H1 (cell line): ENCODE data around the gene STK36. TPM values are rescaled to one million over a fixed set of nuclear protein-coding genes. Genes with fewer than 3 reads are reported as not detected.

Source experiments
- CTCF ChIA-PET: fragments of 300-600 bp; sonication (Branson Sonifier 250); formaldehyde crosslinking; loops from one replicate; lab custom pipeline; 2021; ENCODE audit not compliant: partially characterized antibody; lab: Charles Lee
- POLR2A ChIA-PET: fragments of 300-600 bp; sonication (Branson Sonifier 250); formaldehyde crosslinking; loops from one replicate; lab custom pipeline; 2021; ENCODE audit warnings: inconsistent platforms; ENCODE audit not compliant: partially characterized antibody; lab: Charles Lee
- DNase-seq, 2 experiments: peaks; one replicate each; pipeline versions ENCODE4 v3.0.0 to v3.0.0-alpha.2; 2010 to 2022; ENCODE audit warnings: low spot score in 2 of 2, low read depth in 1 of 2, mixed read lengths in 1 of 2
- FAIRE-seq: peaks from 2 replicates; lab custom pipeline; 2011; peaks lifted over from hg19 to GRCh38; lab: Jason Lieb, UNC
- H2AFZ ChIP-seq: 2 replicates; pipeline ENCODE4 v1.8.1; 2012; ENCODE audit warnings: low read length, inconsistent platforms
- H2AK5ac ChIP-seq: 2 replicates; pipeline ENCODE4 v1.6.1; 2013; ENCODE audit warnings: low read depth, low read length
- H2BK120ac ChIP-seq: replicated peaks from 2 replicates; pipeline ENCODE3; 2013; ENCODE audit warnings: low read depth, low read length, inconsistent platforms
- H2BK12ac ChIP-seq: 2 replicates; pipeline ENCODE4 v1.6.1; 2013; ENCODE audit warnings: low read depth, low read length
- H2BK15ac ChIP-seq: 2 replicates; pipeline ENCODE4 v1.6.1; 2013; ENCODE audit warnings: low read length
- H2BK20ac ChIP-seq: 2 replicates; pipeline ENCODE4 v1.6.1; 2013; ENCODE audit warnings: low read length
- H2BK5ac ChIP-seq: 2 replicates; pipeline ENCODE4 v1.6.1; 2013; ENCODE audit warnings: low read depth, low read length
- H3K14ac ChIP-seq: 2 replicates; pipeline ENCODE4 v1.6.1; 2013; ENCODE audit warnings: inconsistent platforms; ENCODE audit not compliant: insufficient read length
- H3K18ac ChIP-seq: 2 replicates; pipeline ENCODE4 v1.6.1; 2013; ENCODE audit warnings: low read length; ENCODE audit errors: extremely low read depth
- H3K23ac ChIP-seq: 2 replicates; pipeline ENCODE4 v1.6.1; 2013; ENCODE audit warnings: inconsistent platforms; ENCODE audit not compliant: insufficient read length
- H3K23me2 ChIP-seq: 2 replicates; pipeline ENCODE4 v1.6.1; 2013; ENCODE audit warnings: low read depth, low read length
- H3K27ac ChIP-seq: 2 replicates; pipeline ENCODE4 v1.6.1; 2011; ENCODE audit warnings: low read depth, low read length, inconsistent platforms
- H3K27me3 ChIP-seq, 4 experiments: replicated peaks in 1 of 4; 1 replicate in 1 of 4; 2 replicates in 3 of 4; pipeline versions ENCODE4 v1.6.1 to v1.8.1; 2011 to 2013; ENCODE audit warnings: low read length in 3 of 4, mild to moderate bottlenecking in 3 of 4, inconsistent platforms in 2 of 4, mixed read lengths in 2 of 4, moderate library complexity in 1 of 4; ENCODE audit not compliant: control insufficient read depth in 3 of 4, insufficient read depth in 3 of 4; ENCODE audit errors: extremely low read depth in 1 of 4
- H3K36me3 ChIP-seq, 4 experiments: 2 replicates each; pipeline versions ENCODE4 v1.6.1 to v1.8.1; 2011 to 2013; ENCODE audit warnings: mild to moderate bottlenecking in 4 of 4, low read length in 3 of 4, moderate library complexity in 2 of 4, control low read depth in 1 of 4, inconsistent platforms in 1 of 4; ENCODE audit not compliant: insufficient read depth in 4 of 4, control insufficient read depth in 2 of 4
- H3K4ac ChIP-seq: replicated peaks from 2 replicates; pipeline ENCODE3; 2013; ENCODE audit warnings: low read length, low read depth, mixed read lengths, inconsistent platforms; ENCODE audit not compliant: insufficient read length
- H3K4me1 ChIP-seq, 4 experiments: replicated peaks in 1 of 4; 1 replicate in 1 of 4; 2 replicates in 3 of 4; pipeline versions ENCODE4 v1.6.1 to v1.8.1; 2011 to 2013; ENCODE audit warnings: low read length in 3 of 4, inconsistent platforms in 2 of 4, mixed read lengths in 1 of 4; ENCODE audit not compliant: insufficient read depth in 4 of 4, control insufficient read depth in 3 of 4
- H3K4me2 ChIP-seq, 2 experiments: 2 replicates each; pipeline versions ENCODE4 v1.6.1 to v1.8.1; 2011 to 2013; ENCODE audit warnings: low read depth in 2 of 2, low read length in 2 of 2, control low read depth in 1 of 2, inconsistent platforms in 1 of 2, mild to moderate bottlenecking in 1 of 2; ENCODE audit not compliant: insufficient read depth in 1 of 2
- H3K4me3 ChIP-seq, 4 experiments: fragments of 200-600, 300-600 bp in 1 of 4; sonication (generic), shearing (Covaris generic), sonication (Bioruptor Twin) in 1 of 4; 2 replicates each; pipeline versions ENCODE4 v1.5.1 to v1.8.1; 2011 to 2016; ENCODE audit warnings: low read length in 4 of 4, low read depth in 3 of 4, control low read depth in 2 of 4, inconsistent platforms in 2 of 4, mild to moderate bottlenecking in 2 of 4, mixed read lengths in 1 of 4, moderate library complexity in 1 of 4; ENCODE audit not compliant: insufficient read depth in 2 of 4; ENCODE audit errors: extremely low read depth in 1 of 4
- H3K56ac ChIP-seq: replicated peaks from 2 replicates; pipeline ENCODE3; 2013; ENCODE audit warnings: low read depth, mild to moderate bottlenecking, mixed read lengths, low read length, inconsistent platforms; ENCODE audit not compliant: insufficient read length
- H3K79me1 ChIP-seq: 2 replicates; pipeline ENCODE4 v1.6.1; 2013; ENCODE audit warnings: low read depth, low read length, control low read depth
- H3K79me2 ChIP-seq, 2 experiments: 2 replicates each; pipeline versions ENCODE4 v1.6.1 to v1.8.1; 2012 to 2013; ENCODE audit warnings: low read length in 2 of 2, mild to moderate bottlenecking in 2 of 2, inconsistent platforms in 1 of 2; ENCODE audit not compliant: insufficient read depth in 2 of 2, control insufficient read depth in 1 of 2
- H3K9ac ChIP-seq, 4 experiments: replicated peaks in 1 of 4; 1 replicate in 1 of 4; 2 replicates in 3 of 4; pipeline versions ENCODE4 v1.6.1 to v1.8.1; 2011 to 2013; ENCODE audit warnings: low read depth in 3 of 4, low read length in 3 of 4, control low read depth in 2 of 4, mild to moderate bottlenecking in 2 of 4, moderate library complexity in 2 of 4, inconsistent platforms in 1 of 4; ENCODE audit errors: extremely low read depth in 1 of 4
- H3K9me3 ChIP-seq, 2 experiments: 2 replicates each; pipeline versions ENCODE4 v1.6.1 to v1.8.1; 2012 to 2013; ENCODE audit warnings: mild to moderate bottlenecking in 2 of 2, moderate library complexity in 2 of 2, control low read depth in 1 of 2, inconsistent platforms in 1 of 2, low read depth in 1 of 2, low read length in 1 of 2, mixed read lengths in 1 of 2; ENCODE audit not compliant: insufficient read depth in 2 of 2
- H4K20me1 ChIP-seq, 2 experiments: replicated peaks in 1 of 2; 2 replicates each; pipeline versions ENCODE3 to v1.8.1; 2011 to 2013; ENCODE audit warnings: inconsistent platforms in 2 of 2, low read length in 2 of 2, mild to moderate bottlenecking in 1 of 2; ENCODE audit not compliant: insufficient read depth in 2 of 2, control insufficient read depth in 1 of 2
- H4K5ac ChIP-seq: 2 replicates; pipeline ENCODE4 v1.6.1; 2013; ENCODE audit warnings: low read length, low read depth, mixed read lengths, inconsistent platforms; ENCODE audit not compliant: insufficient read length
- H4K8ac ChIP-seq: 2 replicates; pipeline ENCODE4 v1.8.0; 2013; ENCODE audit warnings: mild to moderate bottlenecking, moderate library complexity, low read length, inconsistent platforms; ENCODE audit not compliant: insufficient read depth; ENCODE audit errors: extremely low read depth
- H4K91ac ChIP-seq: replicated peaks from 2 replicates; pipeline ENCODE3; 2013; ENCODE audit warnings: low read length, mixed read lengths, inconsistent platforms; ENCODE audit not compliant: insufficient read length
- CBX8 ChIP-seq: fragments of 300-800, 300-1000 bp; sonication (generic); IDR thresholded peaks from 2 replicates; pipeline ENCODE4 v1.7.1; 2016; ENCODE audit warnings: low read depth, low read length, borderline replicate concordance
- JUN ChIP-seq: IDR thresholded peaks from 2 replicates; pipeline ENCODE4 v1.6.1; 2011; ENCODE audit warnings: low read depth, mild to moderate bottlenecking, improper control_type of control experiment, low read length
- KDM1A ChIP-seq: fragments of 200-600, 300-600 bp; sonication (generic); IDR thresholded peaks from 2 replicates; pipeline ENCODE4 v1.7.1; 2016; ENCODE audit warnings: mild to moderate bottlenecking, low read length, borderline replicate concordance
- NANOG ChIP-seq: IDR thresholded peaks from 2 replicates; pipeline ENCODE4 v1.6.1; 2011; ENCODE audit warnings: low read length, low read depth, mild to moderate bottlenecking, inconsistent platforms; ENCODE audit not compliant: insufficient read depth, poor library complexity, severe bottlenecking
- PHF8 ChIP-seq: fragments of 200-600 bp; sonication (generic); conservative IDR thresholded peaks from 2 replicates; pipeline ENCODE4 v1.7.1; 2012; ENCODE audit warnings: low read depth, mild to moderate bottlenecking, inconsistent platforms, low read length, moderate library complexity
- SP1 ChIP-seq: IDR thresholded peaks from 2 replicates; pipeline ENCODE4 v1.6.1; 2011; ENCODE audit warnings: low read depth, low read length
- TAF1 ChIP-seq: IDR thresholded peaks from 2 replicates; pipeline ENCODE4 v1.6.1; 2011; ENCODE audit warnings: mild to moderate bottlenecking, low read depth, low read length
- WGBS, 2 experiments: shearing (Covaris generic) in 1 of 2; methylation state at CpG; one replicate each; pipeline versions ENCODE4 v1.1.6 to v1.1.7; 2013 to 2015; ENCODE audit warnings: low lambda C conversion rate in 2 of 2, mixed read lengths in 2 of 2, inconsistent platforms in 1 of 2, low coverage in 1 of 2, missing lambda C conversion rate in 1 of 2; ENCODE audit not compliant: insufficient replicate concordance in 2 of 2, insufficient coverage in 1 of 2, insufficient read length in 1 of 2; ENCODE audit errors: extremely low coverage in 1 of 2, missing lambda C conversion rate in 1 of 2; 5-methylcytosine and 5-hydroxymethylcytosine counted together
- polyA plus RNA-seq, 7 experiments: library from polyadenylated mRNA; depleted of rRNA in 3 of 7; stranded (reverse) in 5 of 7; unstranded in 2 of 7; fragments of >200 nt in 5 of 7; fragments of 200-250 nt in 2 of 7; gene quantifications; 1 replicate in 5 of 7; 2 replicates in 1 of 7; 4 replicates in 1 of 7; pipeline versions ENCODE4 v1.2.1 to v1.2.3, GENCODE V29; 2011 to 2013; ENCODE audit warnings: missing spikeins in 2 of 7, mixed read lengths in 2 of 7
- total RNA-seq: library from RNA; stranded (reverse); fragmentation: NEBNext Ultra II Directional; extraction: Animal tissue kit (Norgen Biotek cat#: 25700); gene quantifications from 2 replicates; pipeline ENCODE4 v1.2.1, GENCODE V29; 2021

The STK36 gene
- total and polyA plus RNA-seq, 2 of the 8 experiments (the other 6 are each of a cell fraction or from before 2014, with no cell fraction given), result 41.4 to 57.6 TPM

- H2BK12ac ChIP-seq, result no peak overlapping the region
- H3K14ac ChIP-seq, result no peak overlapping the region
- no peak overlapping the region for H3K23ac ChIP-seq
- no peaks in the 10 kb centered on the region for H3K23me2 ChIP-seq
- no peak overlapping the region for H2BK20ac ChIP-seq
- peaks cover 3 to 9% of the 10 kb centered on the region in 2 experiments for H4K20me1 ChIP-seq
- no peak overlapping the region for H3K4me2 ChIP-seq
- H2AK5ac ChIP-seq, result no peak overlapping the region
- H4K91ac ChIP-seq, result no peak overlapping the region
- H3K4ac ChIP-seq, result no peak overlapping the region
- CTCF ChIA-PET, result interaction anchor here (0.6 to 2.2 kb wide), 4 partner anchors 9 to 134 kb away, joined by 3 to 10 read pairs (median 4); no protein-coding TSS in a partner anchor
- peaks cover 0 to 9% (median 0%) of the 10 kb centered on the region in 4 experiments; a peak in 1 of 8 replicates for H3K36me3 ChIP-seq
- H4K8ac ChIP-seq, result no peak overlapping the region
- no peak overlapping the region for H2BK5ac ChIP-seq
- H2BK15ac ChIP-seq, result no peak overlapping the region
- H3K9ac ChIP-seq, result no peak overlapping the region
- H2BK120ac ChIP-seq, result no peak overlapping the region
- no peak overlapping the region for H4K5ac ChIP-seq
- no peak overlapping the region for H3K27ac ChIP-seq
- H3K4me3 ChIP-seq, result no peak overlapping the region
- H3K27me3 ChIP-seq, result no peaks in the 10 kb centered on the region
- TF ChIP-seq PHF8 (no peak), CBX8 (no peak), SP1 (no peak), NANOG (no peak), JUN (no peak), KDM1A (no peak), TAF1 (no peak)
- TF ChIP-seq, all 59 proteins: peak for 0
- DNase-seq (no peak), FAIRE-seq (no peak)
- Histone ChIP-seq H3K9me3 (no peaks in the 10 kb centered on the region), H2AFZ (no peak overlapping the region), H3K79me2 (peaks cover 14 to 83% of the 10 kb centered on the region in 2 experiments), H3K79me1 (peaks cover 9% of the 10 kb centered on the region; the same call in 1 of the 2 replicates), H3K4me1 (peaks cover 0 to 15% (median 3%) of the 10 kb centered on the region in 4 experiments; a peak in 5 of 7 replicates), H3K56ac (no peak overlapping the region), H3K18ac (no peak overlapping the region)
- POLR2A ChIA-PET, result no interaction called here
- WGBS, 2 experiments, result 94% methylated on average over 5 of the region's 7 CpGs; no CpG with 5 or more reads in 1 of the 2 experiments
These were observed 46.2 kb downstream of the STK36 start for GRCh38 chr2:218718058-218718457.
